Muscle of arm (tissue), 14 donors: ENCODE data around the gene PRDM16. TPM values are rescaled to one million over a fixed set of nuclear protein-coding genes. Genes with fewer than 3 reads are reported as not detected.

Source experiments
- DNase-seq: peaks from one replicate; pipeline ENCODE4 v3.0.0-alpha.2; 2013
- long read RNA-seq, 11 donors: transcript quantifications; one replicate each; lab custom pipeline, GENCODE V29; 2026
- polyA plus RNA-seq, 12 donors: library from polyadenylated mRNA; unstranded; fragments of 120-200 nt; gene quantifications; one replicate each; pipeline ENCODE4 v1.2.1, GENCODE V29; 2013; ENCODE audit not compliant: insufficient read length in 12 of 12

PRDM16 gene
- polyA plus RNA-seq = 1 to 10 TPM in 1 of 12 donors, under 1 TPM in 9, not detected in 2; 0.66 to 2.0 (median 0.87) TPM
- long read RNA-seq, donor 1, partial matches to known transcripts = 0 of 1 reads
- long read RNA-seq, donor 1, other reads (novel, unspliced or antisense) = 0 of 1 reads
- long read RNA-seq, donor 2 = 0 reads
- long read RNA-seq, donor 3 = 0 reads
- long read RNA-seq, donor 4 = 0 reads
- long read RNA-seq, donor 5 = 0 reads
- long read RNA-seq, donor 6 = 0 reads
- long read RNA-seq, donor 7 = 0 reads
- long read RNA-seq, donor 8 = 0 reads
- long read RNA-seq, donor 9 = 0 reads
- long read RNA-seq, donor 10 = 0 reads
- long read RNA-seq, donor 11 = 0 reads

GRCh38 chr1:3068564-3069431 is at the start of gene PRDM16:
Gene PRDM16 (plus strand): TSS chr1:3069203. CDS start chr1:3069260, 57 bp downstream.
- DNase-seq = no peak

DNA sequence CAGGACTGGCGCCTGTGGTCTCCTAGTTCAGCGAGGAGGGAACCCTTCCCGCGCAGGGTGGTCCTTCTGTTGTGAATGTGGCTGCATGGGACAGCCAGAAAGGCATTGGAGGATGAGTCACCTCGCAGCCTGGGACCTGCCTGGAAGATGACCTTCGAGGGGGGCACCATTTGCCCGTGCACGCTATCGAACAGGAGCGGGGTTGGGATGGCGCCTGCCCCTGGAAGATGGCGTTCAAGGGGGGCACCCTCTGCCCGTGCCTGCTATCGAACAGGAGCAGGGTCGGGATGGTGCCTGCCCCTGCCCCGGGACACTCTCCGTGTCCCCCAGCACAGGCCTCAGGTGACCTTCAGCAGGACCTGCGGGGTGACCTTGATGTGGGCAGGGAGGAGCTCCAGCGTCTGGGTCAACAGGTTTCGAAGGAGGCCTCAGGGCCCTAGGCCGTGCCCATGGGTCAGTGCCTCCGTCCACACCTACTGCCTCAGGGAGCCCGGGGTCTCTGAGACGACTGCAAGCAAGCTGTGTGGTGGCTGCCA is 49.4 kb upstream of the PRDM16 start:
- DNase-seq = no peak

DNA sequence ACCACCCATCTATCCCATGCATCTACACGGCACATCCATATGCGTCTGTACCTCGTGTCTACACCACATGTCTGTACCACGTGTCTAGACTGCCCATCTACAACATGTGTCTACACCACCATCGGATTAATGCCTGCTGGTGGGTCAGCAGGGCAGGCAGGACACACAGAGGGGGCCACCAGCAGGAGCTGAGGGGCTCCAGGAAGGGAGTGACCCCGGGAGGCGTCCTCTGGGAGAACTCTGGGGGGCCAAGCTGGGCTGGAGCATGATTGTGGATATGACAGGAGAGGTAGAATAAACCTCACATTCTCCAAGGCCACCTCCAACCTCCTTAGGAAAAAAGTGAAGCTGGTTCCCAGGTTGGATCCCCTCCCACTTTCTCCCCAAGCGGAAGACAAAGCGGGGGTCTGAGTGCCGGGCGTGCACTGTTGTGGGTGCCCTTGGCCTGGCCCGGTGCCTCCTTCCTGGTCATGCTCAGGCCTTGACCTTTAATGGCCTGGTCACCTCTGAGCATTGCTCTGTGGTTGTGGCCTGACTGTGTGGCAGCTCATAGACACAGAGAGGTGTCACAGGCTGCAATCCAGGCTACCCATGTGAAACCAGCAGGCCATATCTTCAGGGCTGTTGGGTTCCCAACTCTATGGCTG is 48.6 kb upstream of the PRDM16 start:
- DNase-seq = no peak

- DNase-seq = no peak
Observed at GRCh38 chr1:3021233-3021671, 47.8 kb upstream of the PRDM16 start, which contains the start of gene ACTRT2. Gene ACTRT2 (plus strand): TSS chr1:3021467. CDS start chr1:3021687, 220 bp downstream.

- DNase-seq = no peak
Observed at GRCh38 chr1:3021801-3022401, 47.1 kb upstream of the PRDM16 start.

DNA sequence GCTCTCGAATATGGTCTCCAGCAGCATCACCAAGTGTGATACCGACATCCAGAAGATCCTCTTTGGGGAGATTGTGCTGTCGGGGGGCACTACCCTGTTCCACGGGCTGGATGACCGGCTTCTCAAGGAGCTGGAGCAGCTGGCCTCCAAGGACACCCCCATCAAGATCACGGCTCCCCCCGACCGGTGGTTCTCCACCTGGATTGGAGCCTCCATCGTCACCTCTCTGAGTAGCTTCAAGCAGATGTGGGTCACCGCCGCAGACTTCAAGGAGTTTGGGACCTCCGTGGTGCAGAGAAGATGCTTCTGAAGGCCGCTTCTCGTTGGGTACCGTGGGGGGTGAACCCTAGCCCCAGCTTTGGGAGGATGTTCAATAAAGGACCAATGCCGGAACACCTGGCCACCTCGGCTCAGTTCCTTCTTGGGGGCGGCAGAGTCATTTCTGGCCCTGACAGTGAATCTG is 46.5 kb upstream of the PRDM16 start:
- no peak for DNase-seq

- DNase-seq = no peak
Observed at GRCh38 chr1:3022976-3023375, 46.0 kb upstream of the PRDM16 start.

- no peak for DNase-seq
Observed at GRCh38 chr1:3024019-3024418, 45.0 kb upstream of the PRDM16 start.

GRCh38 chr1:3024588-3024987 is 44.4 kb upstream of the PRDM16 start:
- no peak for DNase-seq

GRCh38 chr1:3026124-3026523 is 42.9 kb upstream of the PRDM16 start:
- DNase-seq = no peak

GRCh38 chr1:3026581-3027391 is 42.2 kb upstream of the PRDM16 start:
- DNase-seq = no peak

GRCh38 chr1:3027611-3028371 is 41.2 kb upstream of the PRDM16 start:
- no peak for DNase-seq

GRCh38 chr1:3028531-3029282 is 40.3 kb upstream of the PRDM16 start:
- DNase-seq = no peak

DNA sequence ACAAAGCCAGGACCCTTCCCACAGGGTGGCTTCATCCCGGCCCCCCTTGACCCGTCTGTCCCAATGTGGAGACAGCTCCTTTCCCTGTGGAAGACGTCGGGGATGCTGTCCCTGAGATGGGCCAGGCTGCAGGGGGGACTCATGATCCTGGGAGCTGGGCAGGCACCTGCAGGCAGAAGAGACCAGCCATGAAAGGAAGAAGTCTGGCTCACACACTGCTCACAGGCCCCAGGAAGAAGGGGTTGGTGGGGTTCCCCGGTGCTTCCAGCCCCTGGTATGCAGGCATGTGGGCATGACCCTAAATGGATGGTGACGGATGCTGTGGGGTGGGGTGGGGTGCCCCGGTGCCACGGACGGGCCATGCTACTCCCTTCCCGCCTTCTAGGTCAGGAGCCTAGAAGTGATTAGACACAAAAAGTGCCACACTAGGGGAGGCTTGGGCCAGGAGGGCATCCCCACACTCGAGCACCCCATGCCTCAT is 39.5 kb upstream of the PRDM16 start:
- no peak for DNase-seq

GRCh38 chr1:3029991-3030662 is 38.9 kb upstream of the PRDM16 start:
- DNase-seq = no peak

DNA sequence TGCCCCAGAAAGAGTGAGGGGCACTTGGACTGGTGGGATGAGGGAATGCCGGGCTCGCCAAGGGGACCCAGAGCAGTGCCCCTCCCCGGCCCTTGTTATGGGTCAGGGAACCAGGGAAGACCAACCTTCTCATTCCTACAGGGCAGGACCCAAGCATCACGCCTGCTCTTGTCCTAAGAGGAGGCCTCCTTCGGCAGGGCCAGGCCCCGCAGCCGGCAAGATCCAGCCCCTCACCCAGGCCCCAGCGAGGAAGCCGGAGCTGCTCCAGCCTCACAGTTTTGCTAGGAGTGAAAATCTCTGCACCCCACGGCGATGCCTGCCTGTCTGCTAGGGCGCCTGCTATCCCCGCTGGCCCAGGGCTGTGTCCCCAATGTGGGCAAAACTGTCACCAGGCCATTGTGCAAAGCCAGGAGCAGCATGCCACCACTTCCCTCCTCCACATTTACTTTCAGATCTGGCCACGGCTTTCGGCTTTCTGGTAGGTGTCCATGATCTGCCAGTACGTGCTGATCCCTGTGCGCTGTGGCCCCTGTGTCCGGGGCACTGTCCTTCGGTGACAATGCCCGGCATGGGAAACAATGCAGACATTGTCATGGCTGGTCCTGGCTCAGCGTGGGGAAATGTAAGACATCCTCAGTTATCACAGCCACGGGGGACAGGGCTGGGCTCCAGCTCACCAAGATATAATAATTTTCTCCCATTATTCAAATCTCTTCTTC is 38.2 kb upstream of the PRDM16 start:
- no peak for DNase-seq

GRCh38 chr1:3031401-3032221 is 37.4 kb upstream of the PRDM16 start:
- no peak for DNase-seq
